Lower lobe of right lung (tissue), 2 donors: ENCODE data around the gene MORN5. TPM values are rescaled to one million over a fixed set of nuclear protein-coding genes. Genes with fewer than 3 reads are reported as not detected.
A peak's percentile ranks its signal among the peaks of the same experiment; 100 is the strongest.

Source experiments
- ATAC-seq, 2 donors: fragments of 200-7000 bp; cut with Tn5 transposase; one replicate each; pipeline ENCODE4 v1.9.1; 2020 to 2022; ENCODE audit warnings: mild to moderate bottlenecking in 2 of 2, moderate library complexity in 2 of 2
- DNase-seq: peaks from one replicate; pipeline ENCODE4 v3.0.0-alpha.2; 2020
- H3K27ac ChIP-seq: fragments of 200-600 bp; one replicate; pipeline ENCODE4 v1.8.0; 2022
- H3K27me3 ChIP-seq: fragments of 200-600 bp; one replicate; pipeline ENCODE4 v1.8.0; 2022; ENCODE audit warnings: low read depth
- H3K36me3 ChIP-seq: fragments of 200-600 bp; one replicate; pipeline ENCODE4 v1.8.0; 2022; ENCODE audit warnings: mild to moderate bottlenecking
- H3K4me1 ChIP-seq: fragments of 200-600 bp; one replicate; pipeline ENCODE4 v1.8.0; 2022
- H3K4me3 ChIP-seq: fragments of 200-600 bp; one replicate; pipeline ENCODE4 v1.8.0; 2022; ENCODE audit warnings: mild to moderate bottlenecking
- H3K9me3 ChIP-seq: fragments of 200-600 bp; one replicate; pipeline ENCODE4 v1.8.0; 2022
- CTCF ChIP-seq: fragments of 200-600 bp; IDR thresholded peaks from one replicate; pipeline ENCODE4 v1.8.0; 2022; ENCODE audit warnings: antibody characterized with exemption, mild to moderate bottlenecking
- intact Hi-C: fragments of 100-400 bp; cut with DNase I; formaldehyde crosslinking; loops from one replicate; pipeline ENCODE4 v1.11.0; 2022
- long read RNA-seq: library from polyadenylated mRNA; unstranded; transcript quantifications from one replicate; pipeline ENCODE4 v2.0.0, GENCODE V29; 2021
- total RNA-seq: library from RNA; stranded (reverse); fragmentation: NEBNext Ultra II Directional; extraction: Animal tissue kit (Norgen Biotek cat#: 25700); gene quantifications from one replicate; pipeline ENCODE4 v1.2.1, GENCODE V29; 2021
- donor health status: DM: no; HTN: yes; CAD: no; lungs with severe emphysema.

The MORN5 gene
- total RNA-seq, result 7.7 TPM
- long read RNA-seq, result 0 reads

DNA sequence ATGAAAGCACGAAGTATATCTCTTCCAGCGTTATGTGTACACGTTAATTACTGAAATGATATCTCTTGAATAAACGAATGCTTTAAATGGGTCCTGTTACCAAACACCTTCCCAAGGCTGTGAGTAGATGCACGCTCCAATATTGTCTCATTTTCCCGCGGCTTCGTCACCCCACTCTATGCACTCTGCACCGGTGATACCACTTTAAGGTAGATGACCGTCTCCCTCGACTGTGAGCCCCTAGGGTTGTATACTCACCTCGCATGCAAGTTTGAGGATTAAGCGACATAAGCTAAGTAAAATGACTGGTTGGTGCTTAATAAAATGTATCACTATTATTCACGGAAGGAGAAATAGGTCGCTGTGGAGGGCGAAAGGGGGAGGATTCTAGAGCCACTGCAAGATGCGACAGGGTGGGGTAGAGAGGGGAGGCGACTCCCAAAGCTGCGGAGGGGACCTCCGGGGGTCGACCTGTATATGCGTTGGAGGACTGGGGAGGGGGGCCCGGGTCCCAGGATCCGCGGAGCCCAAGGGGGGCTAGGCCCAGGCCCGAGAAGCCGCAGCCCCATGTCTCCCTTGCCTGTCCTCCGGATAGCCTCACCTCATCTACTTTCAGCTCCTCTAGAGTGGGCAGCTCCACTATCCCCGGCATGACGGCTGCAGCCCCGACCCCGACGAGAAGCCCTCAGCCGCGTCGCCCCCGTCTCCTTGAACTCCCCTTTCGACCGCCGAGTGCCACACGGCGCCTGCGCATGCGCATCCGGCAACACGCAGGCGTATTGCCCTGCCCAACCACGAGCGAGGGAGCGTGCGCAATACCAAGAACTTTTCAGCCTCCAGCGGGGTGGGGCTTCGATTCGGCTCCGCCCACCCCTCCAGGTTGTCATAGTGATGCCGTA lies at the start of gene MORN5, which contains the start of gene NDUFA8:
Gene MORN5, plus strand, starts transcription at position 883 of the 899 bp plus-strand sequence. CDS start 65 bp downstream, outside the sequence.
Gene NDUFA8, minus strand, starts transcription at position 754 of the 899 bp plus-strand sequence. Its CDS starts 102 bp downstream, at position 652.
- peak; percentile 97 for DNase-seq
- peak; percentile 99 to 100 for ATAC-seq
- Histone ChIP-seq H3K4me3 (peak within 1 kb of the TSS; percentile 98), H3K9me3 (no peaks in the 10 kb centered on the region), H3K27me3 (no peaks in the 10 kb centered on the region), H3K36me3 (no peaks in the 10 kb centered on the region), H3K4me1 (peaks cover 28% of the 10 kb centered on the region), H3K27ac (peak within 1 kb of the TSS; percentile 91)
- intact Hi-C loops, result no loop called here
- TF ChIP-seq CTCF, result no peak

GRCh38 chr9:122110100-122110833 lies 49.4 kb upstream of the MORN5 start:
- H3K36me3 ChIP-seq, result no peaks in the 10 kb centered on the region
- no peaks in the 10 kb centered on the region for H3K27me3 ChIP-seq
- no peak overlapping the region for H3K4me3 ChIP-seq
- no peak for ATAC-seq
- no peak for TF ChIP-seq CTCF
- no peaks in the 10 kb centered on the region for H3K4me1 ChIP-seq
- no peak for DNase-seq
- intact Hi-C loops, result no loop called here
- no peak overlapping the region for H3K27ac ChIP-seq
- no peaks in the 10 kb centered on the region for H3K9me3 ChIP-seq

- intact Hi-C loops, result no loop called here
- Histone ChIP-seq H3K9me3 (no peaks in the 10 kb centered on the region), H3K4me1 (no peaks in the 10 kb centered on the region), H3K27me3 (no peaks in the 10 kb centered on the region), H3K27ac (no peak overlapping the region), H3K4me3 (no peak overlapping the region), H3K36me3 (no peaks in the 10 kb centered on the region)
- DNase-seq, result no peak
- ATAC-seq, result no peak
- TF ChIP-seq CTCF, result no peak
These were observed 48.2 kb upstream of the MORN5 start for GRCh38 chr9:122111413-122112085.

GRCh38 chr9:122112238-122112637 lies 47.5 kb upstream of the MORN5 start:
- H3K9me3 ChIP-seq, result no peaks in the 10 kb centered on the region
- DNase-seq, result no peak
- no peak for TF ChIP-seq CTCF
- H3K27ac ChIP-seq, result no peak overlapping the region
- intact Hi-C loops, result no loop called here
- no peak overlapping the region for H3K4me3 ChIP-seq
- no peak for ATAC-seq
- H3K36me3 ChIP-seq, result no peaks in the 10 kb centered on the region
- no peaks in the 10 kb centered on the region for H3K27me3 ChIP-seq
- H3K4me1 ChIP-seq, result no peaks in the 10 kb centered on the region

DNA sequence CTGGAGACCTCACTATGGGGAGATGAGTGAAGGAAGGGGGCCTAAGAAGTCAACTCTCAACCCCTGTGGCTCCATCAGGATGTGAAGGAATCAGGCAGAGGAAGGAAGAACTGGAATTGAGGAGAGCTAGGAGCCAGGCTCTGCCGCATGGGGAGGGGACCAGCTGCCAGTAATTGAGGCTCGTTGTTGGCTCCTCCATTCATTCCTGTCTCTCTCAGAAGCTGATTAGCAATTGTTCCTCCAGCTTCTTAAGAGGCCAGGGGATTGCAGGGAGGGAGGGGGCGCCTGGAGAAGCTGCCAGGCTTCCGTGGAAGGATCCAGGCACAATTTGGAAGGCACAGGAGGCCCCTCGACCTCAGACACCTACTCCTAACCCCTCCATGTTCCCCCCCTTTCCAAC lies 46.1 kb upstream of the MORN5 start:
- H3K4me1 ChIP-seq, result no peaks in the 10 kb centered on the region
- ATAC-seq, result no peak
- no peaks in the 10 kb centered on the region for H3K27me3 ChIP-seq
- intact Hi-C loops, result no loop called here
- TF ChIP-seq CTCF, result no peak
- no peaks in the 10 kb centered on the region for H3K9me3 ChIP-seq
- H3K4me3 ChIP-seq, result no peak overlapping the region
- no peaks in the 10 kb centered on the region for H3K36me3 ChIP-seq
- no peak overlapping the region for H3K27ac ChIP-seq
- DNase-seq, result no peak
